Retinal pigment epithelial cell (primary cell): ENCODE measurements around the gene FIGNL2.
A peak's percentile ranks its signal among the peaks of the same experiment; 100 is the strongest.

Experiments used
- DNase-seq: peaks from one replicate; pipeline ENCODE4 v3.0.0-alpha.2; 2010; ENCODE audit warnings: low read depth
- H3K4me3 ChIP-seq: 2 replicates; pipeline ENCODE4 v1.5.1; 2011; ENCODE audit warnings: mild to moderate bottlenecking, low read length, control low read depth, moderate library complexity
- TF ChIP-seq, protein P1 (sequence below): conservative IDR thresholded peaks from 2 replicates; pipeline ENCODE4 v1.5.1; 2011; ENCODE audit warnings: low read depth, low read length, control low read depth, inconsistent platforms

FIGNL2 gene

DNA sequence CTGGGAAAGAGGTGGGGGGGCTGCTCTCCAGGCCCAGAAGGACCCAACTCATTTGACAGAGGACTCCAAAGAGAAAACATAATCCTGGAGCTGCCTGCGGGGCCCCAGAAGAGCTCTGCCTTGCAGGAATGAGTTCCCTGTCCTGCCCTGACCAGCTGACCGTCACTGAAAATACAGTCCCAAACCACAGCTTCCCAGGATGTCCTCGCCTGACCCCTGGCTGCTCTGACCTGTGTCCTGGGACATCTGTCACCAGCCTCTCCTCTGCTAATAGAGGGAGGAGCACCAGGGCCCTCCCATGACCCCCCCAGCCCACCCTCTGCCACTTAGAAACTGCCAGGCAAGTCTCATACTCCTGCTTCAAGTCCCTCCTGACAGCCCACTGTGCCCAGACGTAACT lies 9.8 kb downstream of the FIGNL2 start:
- no peak for DNase-seq
- TF ChIP-seq, protein P1, sequence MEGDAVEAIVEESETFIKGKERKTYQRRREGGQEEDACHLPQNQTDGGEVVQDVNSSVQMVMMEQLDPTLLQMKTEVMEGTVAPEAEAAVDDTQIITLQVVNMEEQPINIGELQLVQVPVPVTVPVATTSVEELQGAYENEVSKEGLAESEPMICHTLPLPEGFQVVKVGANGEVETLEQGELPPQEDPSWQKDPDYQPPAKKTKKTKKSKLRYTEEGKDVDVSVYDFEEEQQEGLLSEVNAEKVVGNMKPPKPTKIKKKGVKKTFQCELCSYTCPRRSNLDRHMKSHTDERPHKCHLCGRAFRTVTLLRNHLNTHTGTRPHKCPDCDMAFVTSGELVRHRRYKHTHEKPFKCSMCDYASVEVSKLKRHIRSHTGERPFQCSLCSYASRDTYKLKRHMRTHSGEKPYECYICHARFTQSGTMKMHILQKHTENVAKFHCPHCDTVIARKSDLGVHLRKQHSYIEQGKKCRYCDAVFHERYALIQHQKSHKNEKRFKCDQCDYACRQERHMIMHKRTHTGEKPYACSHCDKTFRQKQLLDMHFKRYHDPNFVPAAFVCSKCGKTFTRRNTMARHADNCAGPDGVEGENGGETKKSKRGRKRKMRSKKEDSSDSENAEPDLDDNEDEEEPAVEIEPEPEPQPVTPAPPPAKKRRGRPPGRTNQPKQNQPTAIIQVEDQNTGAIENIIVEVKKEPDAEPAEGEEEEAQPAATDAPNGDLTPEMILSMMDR, result no peak
- H3K4me3 ChIP-seq, result no peak overlapping the region

DNA sequence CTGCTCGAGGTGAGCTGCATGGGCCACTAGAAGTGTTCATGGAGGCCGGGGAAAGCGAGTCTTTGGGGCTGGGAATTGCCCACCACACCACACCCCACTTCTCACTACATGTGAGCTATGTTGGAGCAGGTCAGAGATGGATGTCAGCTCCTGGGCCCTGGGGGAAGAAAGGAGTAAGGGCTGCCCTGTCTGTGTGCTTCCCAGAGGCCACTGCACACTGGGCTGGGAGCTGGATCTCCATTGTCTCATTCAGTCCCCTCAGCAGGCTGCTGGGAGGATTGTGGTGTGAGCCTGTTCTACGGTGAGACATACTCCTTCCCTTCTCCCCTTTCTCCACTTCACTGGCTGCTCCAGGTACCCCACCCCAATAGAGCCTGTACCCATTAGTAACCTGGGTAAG lies 10.5 kb downstream of the FIGNL2 start:
- DNase-seq, result no peak
- no peak overlapping the region for H3K4me3 ChIP-seq
- TF ChIP-seq, protein P1, result no peak

DNA sequence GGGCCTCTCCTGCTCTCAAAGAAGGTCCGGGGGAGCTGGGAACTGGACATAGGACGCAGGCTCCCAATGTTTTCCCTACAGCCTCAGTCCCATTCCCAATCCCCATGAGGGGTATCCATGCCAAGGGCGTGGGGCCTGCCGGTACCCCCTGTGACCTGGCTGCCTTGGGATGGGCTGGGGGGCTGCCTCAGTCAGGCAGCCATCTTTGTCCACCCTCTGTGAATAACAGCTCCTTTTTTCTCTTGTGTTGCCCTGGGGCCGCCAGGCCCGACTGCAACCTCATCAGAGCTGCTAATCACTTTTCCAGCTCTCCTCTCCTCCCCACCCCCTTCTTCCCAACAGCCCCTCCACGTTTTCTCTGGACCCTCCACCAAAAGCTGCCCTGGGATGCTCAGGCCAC lies 11.2 kb downstream of the FIGNL2 start:
- DNase-seq, result no peak
- TF ChIP-seq, protein P1, result no peak
- H3K4me3 ChIP-seq, result no peak overlapping the region

DNA sequence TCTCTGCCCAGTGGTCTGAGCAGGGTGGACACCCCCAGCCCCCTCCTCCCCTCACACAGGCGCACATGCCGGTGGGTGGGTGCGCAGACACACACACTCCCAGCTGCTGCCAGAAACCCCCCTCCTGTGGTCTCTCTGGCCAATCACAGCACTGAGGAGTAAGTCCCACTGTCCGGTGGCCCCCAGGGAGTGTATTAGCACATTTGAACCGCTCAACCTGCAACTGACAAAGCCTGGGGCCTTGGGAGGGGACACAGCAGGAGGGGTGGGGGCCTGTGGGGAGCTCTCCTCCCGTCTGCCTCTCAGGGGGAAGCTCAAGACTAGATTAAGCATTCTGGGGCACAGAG lies 11.7 kb downstream of the FIGNL2 start:
- TF ChIP-seq, protein P1, result no peak
- no peak for DNase-seq
- no peak overlapping the region for H3K4me3 ChIP-seq

DNA sequence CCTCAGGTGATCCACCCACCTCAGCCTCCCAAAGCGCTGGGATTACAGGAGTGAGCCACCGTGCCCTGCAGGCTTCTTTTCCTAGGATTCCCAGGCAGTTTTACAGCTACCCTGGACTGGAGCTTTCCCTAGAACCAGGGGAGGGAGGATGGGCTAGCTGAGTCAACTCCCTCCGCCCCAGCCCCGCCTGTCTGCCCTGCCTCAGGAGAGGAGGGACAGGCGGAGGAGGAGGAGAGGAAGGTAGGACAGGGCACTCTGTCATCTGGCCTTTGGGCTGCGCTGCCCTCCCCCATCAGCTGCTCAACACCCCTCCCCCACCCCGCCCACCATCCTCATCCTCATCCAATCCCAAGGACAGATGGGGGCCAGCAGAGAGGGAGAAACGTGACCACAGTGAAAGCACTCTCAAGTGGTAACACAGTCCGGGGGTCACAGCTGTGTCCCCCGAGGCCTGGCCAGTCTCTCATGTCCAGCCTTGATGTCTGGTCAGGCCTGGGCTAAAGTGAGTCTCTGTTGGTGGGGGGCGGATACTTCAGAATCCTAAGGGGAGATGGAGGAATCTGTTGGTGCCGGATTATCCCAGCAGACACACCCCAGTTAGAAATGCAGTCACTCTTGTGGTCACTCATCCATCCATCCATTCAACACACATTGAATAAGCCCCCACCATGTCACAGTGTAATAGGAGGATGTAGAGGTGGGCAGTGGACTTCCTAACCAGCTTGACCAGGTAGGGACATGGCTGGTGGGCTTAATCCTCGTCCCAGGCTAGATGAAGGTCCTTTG lies 12.3 kb downstream of the FIGNL2 start:
- TF ChIP-seq, protein P1, result no peak
- peak; percentile 13 for DNase-seq

DNA sequence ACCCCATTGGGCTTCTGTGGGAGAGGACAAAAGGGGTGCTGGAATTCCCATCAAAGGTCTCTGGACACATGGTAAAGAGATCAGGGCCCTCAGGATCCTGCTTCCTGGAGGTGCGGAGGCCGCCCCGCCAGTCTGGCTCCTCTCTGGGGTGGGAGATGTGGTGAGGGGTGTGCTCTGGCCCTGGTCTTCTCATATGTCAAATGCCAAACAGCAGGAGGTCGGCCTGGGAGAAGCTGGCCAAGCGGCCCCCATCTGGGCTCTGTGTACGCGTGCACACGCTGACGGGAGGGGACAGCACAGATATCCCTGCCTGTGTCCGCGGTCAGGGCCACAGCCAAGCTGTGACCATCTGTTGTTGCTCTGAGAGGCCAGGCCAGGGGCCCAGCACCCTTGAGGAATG lies 14.1 kb downstream of the FIGNL2 start:
- TF ChIP-seq, protein P1, result no peak
- H3K4me3 ChIP-seq, result no peak overlapping the region
- no peak for DNase-seq

More for the DNA sequence above, 12.3 kb downstream of the FIGNL2 start:
- no peak overlapping the region for H3K4me3 ChIP-seq
